Fibroblast of skin of right quadriceps (primary cell): ENCODE measurements around the gene SELENOV.

Experiments
- DNase-seq: peaks from one replicate; pipeline ENCODE4 v3.0.0-alpha.2; 2013

The SELENOV gene

GRCh38 chr19:39568604-39569003, 53.7 kb downstream of the SELENOV start:
- no peak for DNase-seq
